Suprapubic skin (tissue), 4 donors: Measurements from ENCODE around the gene SLC13A1. TPM values are rescaled to one million over a fixed set of nuclear protein-coding genes. Genes with fewer than 3 reads are reported as not detected.

Experiments
- DNase-seq, 2 donors: peaks; one replicate each; pipeline ENCODE4 v3.0.0-alpha.2; 2019; ENCODE audit warnings: low spot score in 2 of 2
- H3K27ac ChIP-seq: fragments of 200-600 bp; sonication (generic); one replicate; pipeline ENCODE4 v1.5.1; 2019
- H3K27me3 ChIP-seq: fragments of 200-600 bp; sonication (generic); one replicate; pipeline ENCODE4 v1.5.1; 2019
- H3K36me3 ChIP-seq: fragments of 200-600 bp; sonication (generic); one replicate; pipeline ENCODE4 v1.5.1; 2019
- H3K4me1 ChIP-seq: fragments of 200-600 bp; sonication (generic); one replicate; pipeline ENCODE4 v1.5.1; 2019
- H3K4me3 ChIP-seq: fragments of 200-600 bp; sonication (generic); one replicate; pipeline ENCODE4 v1.5.1; 2019; ENCODE audit warnings: mild to moderate bottlenecking
- H3K9me3 ChIP-seq: fragments of 200-600 bp; sonication (generic); one replicate; pipeline ENCODE4 v1.5.1; 2019
- EP300 ChIP-seq: sonication (generic); formaldehyde crosslinking; IDR thresholded peaks from one replicate; pipeline ENCODE4 v1.6.1; 2017; ENCODE audit warnings: antibody characterized with exemption
- POLR2A ChIP-seq, 2 donors: fragments of 450-650 bp; IDR thresholded peaks; one replicate each; pipeline ENCODE4 v1.6.1; 2017; ENCODE audit warnings: antibody characterized with exemption in 2 of 2, mild to moderate bottlenecking in 2 of 2, moderate library complexity in 2 of 2
- POLR2AphosphoS5 ChIP-seq, 3 donors: sonication (generic); formaldehyde crosslinking; IDR thresholded peaks; one replicate each; pipeline ENCODE4 v1.6.1; 2017; ENCODE audit warnings: antibody characterized with exemption in 3 of 3
- WGBS: methylation state at CpG from one replicate; pipeline ENCODE4 v1.1.5; 2018; 5-methylcytosine and 5-hydroxymethylcytosine counted together
- total RNA-seq, 4 donors: library from RNA; depleted of rRNA; stranded (reverse); fragments of >200 nt; gene quantifications; one replicate each; pipeline ENCODE4 v1.1.0, GENCODE V29; 2016
- TF ChIP-seq, protein P1 (sequence below), 2 donors: fragments of 200-600 bp in 1 of 2; fragments of 450-650 bp in 1 of 2; sonication (generic) in 1 of 2; IDR thresholded peaks; one replicate each; pipeline ENCODE4 v1.5.1; 2016 to 2019; ENCODE audit warnings: antibody characterized with exemption in 2 of 2, mild to moderate bottlenecking in 1 of 2, moderate library complexity in 1 of 2

Gene SLC13A1
- total RNA-seq, 4 donors from 2014 or later, result not detected

DNA sequence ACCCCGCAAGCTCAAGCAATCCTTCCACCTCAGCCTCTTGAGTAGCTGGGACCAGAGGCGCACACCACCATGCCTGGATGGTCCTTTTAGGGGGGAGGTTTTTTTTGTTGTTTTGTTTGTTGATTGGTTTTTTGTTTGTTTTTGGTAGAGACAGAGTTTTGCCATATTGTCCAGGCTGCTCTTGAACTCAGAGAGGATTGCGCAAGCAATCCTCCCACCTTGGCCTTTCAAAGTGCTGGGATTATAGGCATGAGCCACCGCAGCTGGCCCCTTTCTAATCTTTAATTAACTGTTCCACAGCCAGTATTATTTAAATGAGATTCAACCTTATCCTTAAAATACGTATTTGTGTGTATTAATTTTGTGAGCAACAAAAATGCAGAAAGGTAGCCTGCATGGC, 65.8 kb downstream of the SLC13A1 start:
- H3K4me1 ChIP-seq, result no peaks in the 10 kb centered on the region
- H3K27me3 ChIP-seq, result no peaks in the 10 kb centered on the region
- no peak for TF ChIP-seq POLR2A (IDR thresholded peaks at IDR 0.05)
- TF ChIP-seq POLR2AphosphoS5 (IDR thresholded peaks at IDR 0.05), result no peak
- TF ChIP-seq, protein P1, sequence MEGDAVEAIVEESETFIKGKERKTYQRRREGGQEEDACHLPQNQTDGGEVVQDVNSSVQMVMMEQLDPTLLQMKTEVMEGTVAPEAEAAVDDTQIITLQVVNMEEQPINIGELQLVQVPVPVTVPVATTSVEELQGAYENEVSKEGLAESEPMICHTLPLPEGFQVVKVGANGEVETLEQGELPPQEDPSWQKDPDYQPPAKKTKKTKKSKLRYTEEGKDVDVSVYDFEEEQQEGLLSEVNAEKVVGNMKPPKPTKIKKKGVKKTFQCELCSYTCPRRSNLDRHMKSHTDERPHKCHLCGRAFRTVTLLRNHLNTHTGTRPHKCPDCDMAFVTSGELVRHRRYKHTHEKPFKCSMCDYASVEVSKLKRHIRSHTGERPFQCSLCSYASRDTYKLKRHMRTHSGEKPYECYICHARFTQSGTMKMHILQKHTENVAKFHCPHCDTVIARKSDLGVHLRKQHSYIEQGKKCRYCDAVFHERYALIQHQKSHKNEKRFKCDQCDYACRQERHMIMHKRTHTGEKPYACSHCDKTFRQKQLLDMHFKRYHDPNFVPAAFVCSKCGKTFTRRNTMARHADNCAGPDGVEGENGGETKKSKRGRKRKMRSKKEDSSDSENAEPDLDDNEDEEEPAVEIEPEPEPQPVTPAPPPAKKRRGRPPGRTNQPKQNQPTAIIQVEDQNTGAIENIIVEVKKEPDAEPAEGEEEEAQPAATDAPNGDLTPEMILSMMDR (IDR thresholded peaks at IDR 0.05), result no peak
- no peak for TF ChIP-seq EP300
- no peak overlapping the region for H3K4me3 ChIP-seq
- 92% methylated on average over 5 of the region's 5 CpGs for WGBS
- H3K27ac ChIP-seq, result no peak overlapping the region
- DNase-seq, result no peak
- H3K36me3 ChIP-seq, result no peaks in the 10 kb centered on the region
- no peaks in the 10 kb centered on the region for H3K9me3 ChIP-seq

DNA sequence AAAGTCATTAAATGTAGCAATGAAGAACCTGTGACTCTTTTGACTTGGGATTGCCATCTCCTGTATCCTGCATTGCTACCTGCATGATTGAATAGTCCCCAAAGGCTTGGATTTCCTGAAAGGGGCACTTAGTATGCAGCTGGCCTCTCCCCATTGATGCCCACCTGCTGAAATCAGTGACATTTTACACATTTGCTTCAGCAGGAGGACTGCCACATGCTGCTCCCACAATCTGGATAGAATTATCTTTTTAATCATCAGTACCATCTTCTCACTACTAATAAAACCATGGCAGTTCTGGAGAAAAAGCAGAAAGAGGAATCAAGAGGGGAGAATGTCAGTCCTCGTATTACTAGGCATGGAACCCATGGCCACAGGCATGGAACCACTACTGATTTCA, 67.8 kb downstream of the SLC13A1 start:
- WGBS, result 60% methylated on average over 1 of the region's 1 CpG
- Histone ChIP-seq H3K4me1 (no peaks in the 10 kb centered on the region), H3K4me3 (no peak overlapping the region), H3K36me3 (no peaks in the 10 kb centered on the region), H3K27me3 (no peaks in the 10 kb centered on the region), H3K27ac (no peak overlapping the region), H3K9me3 (no peaks in the 10 kb centered on the region)
- no peak for TF ChIP-seq POLR2A (IDR thresholded peaks at IDR 0.05)
- no peak for TF ChIP-seq EP300
- TF ChIP-seq, protein P1 (IDR thresholded peaks at IDR 0.05), result no peak
- TF ChIP-seq POLR2AphosphoS5 (IDR thresholded peaks at IDR 0.05), result no peak
- no peak for DNase-seq

DNA sequence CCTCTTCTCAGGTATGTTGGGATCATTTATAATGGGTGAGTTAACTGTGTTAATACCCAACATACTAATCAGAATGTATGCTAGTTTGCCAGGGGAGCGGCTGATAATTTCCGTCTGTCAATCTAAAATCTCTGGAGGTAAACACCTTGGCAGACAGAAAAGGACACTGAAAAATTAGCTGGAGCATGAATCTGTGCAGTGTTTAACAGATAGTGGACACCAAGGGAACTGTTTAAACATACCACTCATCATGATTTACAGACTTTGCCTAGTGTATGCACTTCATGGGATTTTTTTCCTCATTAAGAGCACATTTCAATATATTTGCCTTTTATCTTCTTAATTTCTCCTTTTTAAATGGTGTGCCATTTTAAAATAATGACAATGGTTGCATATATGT, 68.2 kb downstream of the SLC13A1 start:
- TF ChIP-seq, protein P1 (IDR thresholded peaks at IDR 0.05), result no peak
- TF ChIP-seq EP300 (no peak), POLR2A (IDR thresholded peaks at IDR 0.05) (no peak), POLR2AphosphoS5 (IDR thresholded peaks at IDR 0.05) (no peak)
- H3K27ac ChIP-seq, result no peak overlapping the region
- H3K9me3 ChIP-seq, result no peaks in the 10 kb centered on the region
- no peaks in the 10 kb centered on the region for H3K27me3 ChIP-seq
- no peak overlapping the region for H3K4me3 ChIP-seq
- no peaks in the 10 kb centered on the region for H3K36me3 ChIP-seq
- H3K4me1 ChIP-seq, result no peaks in the 10 kb centered on the region
- no peak for DNase-seq
- 30% methylated on average over 2 of the region's 2 CpGs for WGBS

DNA sequence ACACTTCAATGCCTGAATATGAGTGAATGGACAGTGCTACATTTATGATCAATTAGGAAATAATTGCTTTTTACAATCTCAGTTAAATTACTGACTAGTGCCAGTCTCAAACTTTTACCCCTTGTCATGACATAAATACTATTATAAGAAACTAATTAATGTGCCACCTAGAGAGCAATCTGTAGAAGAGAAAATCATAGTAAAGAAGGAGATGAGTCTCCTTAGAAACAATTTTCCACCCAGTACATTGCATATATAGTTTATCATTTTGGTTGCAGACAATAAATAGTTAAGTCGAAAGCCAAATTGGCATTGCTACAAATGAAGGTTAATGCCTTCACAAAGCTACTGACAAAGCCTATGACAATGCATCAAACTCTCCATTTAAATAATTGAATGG, 68.6 kb downstream of the SLC13A1 start:
- H3K4me3 ChIP-seq, result no peak overlapping the region
- WGBS, result 82% methylated on average over 1 of the region's 1 CpG
- no peaks in the 10 kb centered on the region for H3K36me3 ChIP-seq

DNA sequence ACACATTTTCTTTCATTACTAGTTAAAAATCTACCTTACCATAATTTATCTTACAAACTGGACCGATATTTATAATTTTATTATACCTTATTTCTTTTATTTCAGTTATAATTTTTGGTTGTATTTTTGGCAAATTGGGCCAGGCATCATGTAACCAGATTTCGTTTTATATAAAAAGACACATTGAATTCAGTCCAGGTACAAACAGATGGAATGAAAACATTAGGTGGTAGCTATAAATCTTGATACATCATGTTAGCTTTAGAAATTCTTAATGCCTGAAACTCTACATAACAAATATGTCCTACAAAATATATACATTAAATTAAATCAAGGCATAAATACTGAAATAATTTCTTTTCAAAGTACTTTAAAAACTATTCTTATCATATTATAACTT, 73.1 kb downstream of the SLC13A1 start:
- H3K27me3 ChIP-seq, result no peaks in the 10 kb centered on the region
- H3K4me1 ChIP-seq, result no peaks in the 10 kb centered on the region
- H3K4me3 ChIP-seq, result no peak overlapping the region
- no peaks in the 10 kb centered on the region for H3K36me3 ChIP-seq
- no peak overlapping the region for H3K27ac ChIP-seq
- H3K9me3 ChIP-seq, result no peaks in the 10 kb centered on the region
- 50% methylated on average over 2 of the region's 2 CpGs for WGBS
- TF ChIP-seq POLR2AphosphoS5 (IDR thresholded peaks at IDR 0.05), result no peak
- TF ChIP-seq, protein P1 (IDR thresholded peaks at IDR 0.05), result no peak
- no peak for TF ChIP-seq POLR2A (IDR thresholded peaks at IDR 0.05)
- DNase-seq, result no peak

More for the DNA sequence above, 68.6 kb downstream of the SLC13A1 start:
- no peaks in the 10 kb centered on the region for H3K27me3 ChIP-seq
- no peaks in the 10 kb centered on the region for H3K9me3 ChIP-seq
- no peak for DNase-seq
- no peak overlapping the region for H3K27ac ChIP-seq
- no peaks in the 10 kb centered on the region for H3K4me1 ChIP-seq
- TF ChIP-seq EP300 (no peak), POLR2A (IDR thresholded peaks at IDR 0.05) (no peak), POLR2AphosphoS5 (IDR thresholded peaks at IDR 0.05) (no peak)
- TF ChIP-seq, protein P1 (IDR thresholded peaks at IDR 0.05), result no peak
